ENCODE results near the gene THRSP. TPM values are rescaled to one million over a fixed set of nuclear protein-coding genes. Genes with fewer than 3 reads are reported as not detected.

THRSP gene
- total and polyA plus RNA-seq, 2 of the 8 experiments (the other 6 are each of a cell fraction or from before 2014, with no cell fraction given) = 0.11 TPM; not detected in 1

DNA sequence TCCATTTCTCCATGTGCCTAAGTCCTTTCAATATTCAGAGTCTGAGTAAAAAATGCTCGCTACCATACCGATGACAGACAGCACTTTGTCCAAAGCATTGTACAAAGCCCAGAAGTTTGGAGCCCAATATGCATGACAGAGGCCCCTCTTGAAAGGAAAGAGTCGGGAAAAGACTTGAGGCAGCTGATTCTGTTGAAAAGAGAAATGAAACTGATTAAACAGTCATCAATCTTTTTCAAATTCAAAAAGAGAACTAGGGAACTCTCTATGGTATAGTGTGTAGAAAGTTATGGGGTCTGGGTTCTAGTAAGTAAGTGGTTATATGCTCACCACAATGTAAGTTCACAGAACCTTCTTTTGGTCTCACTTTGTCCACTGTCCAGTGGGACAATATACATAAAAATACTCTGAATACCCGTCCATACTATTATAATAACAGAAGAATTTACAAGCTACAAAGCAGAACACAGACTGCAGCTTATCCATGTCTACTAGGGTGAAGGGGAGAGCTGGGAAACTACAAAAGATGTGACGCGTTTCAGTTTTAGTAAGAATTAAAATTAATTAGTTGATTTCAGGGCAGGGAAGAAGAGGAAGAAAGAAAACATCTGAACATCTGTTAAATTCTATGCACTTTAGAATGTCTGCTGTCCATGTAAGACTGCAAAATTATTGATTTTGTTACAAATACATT is 49.1 kb downstream of the THRSP start:
- H2BK20ac ChIP-seq (ENCODE audit: low read length) = no peak overlapping the region
- H2AFZ ChIP-seq (ENCODE audit: low read length) = no peak overlapping the region
- H4K5ac ChIP-seq (ENCODE audit: insufficient read length, low read depth, low read length) = no peak overlapping the region
- H3K27ac ChIP-seq (ENCODE audit: low read depth, low read length) = no peak overlapping the region
- no peak overlapping the region for H3K4me2 ChIP-seq (ENCODE audit: insufficient read depth in 1 of 2, low read depth in 2 of 2, low read length in 2 of 2)
- ChIA-PET POLR2A (ENCODE audit: partially characterized antibody) (no interaction called here), CTCF (ENCODE audit: partially characterized antibody) (no interaction called here)
- no peak overlapping the region for H2BK12ac ChIP-seq (ENCODE audit: low read depth, low read length)
- peaks cover 2 to 46% (median 19%) of the 10 kb centered on the region in 4 experiments; a peak in 4 of 8 replicates for H3K36me3 ChIP-seq (ENCODE audit: control insufficient read depth in 2 of 4, insufficient read depth in 4 of 4, low read length in 3 of 4)
- peaks cover 0 to 1% (median 0%) of the 10 kb centered on the region in 4 experiments; a peak in 1 of 7 replicates for H3K27me3 ChIP-seq (replicated peaks in 1 of 4; ENCODE audit: control insufficient read depth in 3 of 4, extremely low read depth in 1 of 4, insufficient read depth in 3 of 4, low read length in 3 of 4)
- WGBS, 2 experiments (ENCODE audit: extremely low coverage in 1 of 2, insufficient coverage in 1 of 2, insufficient read length in 1 of 2, insufficient replicate concordance in 2 of 2, low coverage in 1 of 2, low lambda C conversion rate in 2 of 2, missing lambda C conversion rate in 1 of 2) = 92% methylated on average over 6 of the region's 6 CpGs; no CpG with 5 or more reads in 1 of the 2 experiments
- TF ChIP-seq, protein P1, sequence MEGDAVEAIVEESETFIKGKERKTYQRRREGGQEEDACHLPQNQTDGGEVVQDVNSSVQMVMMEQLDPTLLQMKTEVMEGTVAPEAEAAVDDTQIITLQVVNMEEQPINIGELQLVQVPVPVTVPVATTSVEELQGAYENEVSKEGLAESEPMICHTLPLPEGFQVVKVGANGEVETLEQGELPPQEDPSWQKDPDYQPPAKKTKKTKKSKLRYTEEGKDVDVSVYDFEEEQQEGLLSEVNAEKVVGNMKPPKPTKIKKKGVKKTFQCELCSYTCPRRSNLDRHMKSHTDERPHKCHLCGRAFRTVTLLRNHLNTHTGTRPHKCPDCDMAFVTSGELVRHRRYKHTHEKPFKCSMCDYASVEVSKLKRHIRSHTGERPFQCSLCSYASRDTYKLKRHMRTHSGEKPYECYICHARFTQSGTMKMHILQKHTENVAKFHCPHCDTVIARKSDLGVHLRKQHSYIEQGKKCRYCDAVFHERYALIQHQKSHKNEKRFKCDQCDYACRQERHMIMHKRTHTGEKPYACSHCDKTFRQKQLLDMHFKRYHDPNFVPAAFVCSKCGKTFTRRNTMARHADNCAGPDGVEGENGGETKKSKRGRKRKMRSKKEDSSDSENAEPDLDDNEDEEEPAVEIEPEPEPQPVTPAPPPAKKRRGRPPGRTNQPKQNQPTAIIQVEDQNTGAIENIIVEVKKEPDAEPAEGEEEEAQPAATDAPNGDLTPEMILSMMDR (IDR thresholded peaks at IDR 0.05; ENCODE audit: control extremely low read depth in 1 of 3, insufficient read depth in 1 of 3, low read depth in 1 of 3, low read length in 3 of 3) = no peak
- no peaks in the 10 kb centered on the region; the same call in 1 of the 2 replicates for H3K79me1 ChIP-seq (ENCODE audit: low read depth, low read length)
- H4K91ac ChIP-seq (replicated peaks; ENCODE audit: insufficient read length, low read length) = no peak overlapping the region
- H3K23ac ChIP-seq (ENCODE audit: insufficient read length) = no peak overlapping the region
- H4K20me1 ChIP-seq (replicated peaks in 1 of 2; ENCODE audit: control insufficient read depth in 1 of 2, insufficient read depth in 2 of 2, low read length in 2 of 2) = no peaks in the 10 kb centered on the region
- no peaks in the 10 kb centered on the region for H3K4me1 ChIP-seq (replicated peaks in 1 of 4; ENCODE audit: control insufficient read depth in 3 of 4, insufficient read depth in 4 of 4, low read length in 3 of 4)
- H3K14ac ChIP-seq (ENCODE audit: insufficient read length) = no peak overlapping the region
- no peak for DNase-seq (ENCODE audit: low read depth in 1 of 2, low spot score in 2 of 2)
- no peak overlapping the region for H2AK5ac ChIP-seq (ENCODE audit: low read depth, low read length)
- H3K9ac ChIP-seq (replicated peaks in 1 of 4; ENCODE audit: extremely low read depth in 1 of 4, low read depth in 3 of 4, low read length in 3 of 4) = no peak overlapping the region
- no peak overlapping the region for H4K8ac ChIP-seq (ENCODE audit: extremely low read depth, insufficient read depth, low read length)
- no peaks in the 10 kb centered on the region; the same call in 1 of the 2 replicates for H3K23me2 ChIP-seq (ENCODE audit: low read depth, low read length)
- H3K4me3 ChIP-seq (ENCODE audit: extremely low read depth in 1 of 4, insufficient read depth in 2 of 4, low read depth in 3 of 4, low read length in 4 of 4) = no peak overlapping the region
- H3K79me2 ChIP-seq (ENCODE audit: control insufficient read depth in 1 of 2, insufficient read depth in 2 of 2, low read length in 2 of 2) = no peaks in the 10 kb centered on the region
- no peaks in the 10 kb centered on the region for H3K9me3 ChIP-seq (ENCODE audit: insufficient read depth in 2 of 2, low read depth in 1 of 2, low read length in 1 of 2)
- H3K56ac ChIP-seq (replicated peaks; ENCODE audit: insufficient read length, low read depth, low read length) = no peak overlapping the region
- no peak overlapping the region for H2BK15ac ChIP-seq (ENCODE audit: low read length)
- H3K4ac ChIP-seq (replicated peaks; ENCODE audit: insufficient read length, low read depth, low read length) = no peak overlapping the region
- no peak overlapping the region for H2BK120ac ChIP-seq (replicated peaks; ENCODE audit: low read depth, low read length)
- no peak for FAIRE-seq
- no peak overlapping the region for H3K18ac ChIP-seq (ENCODE audit: extremely low read depth, low read length)
- no peak overlapping the region for H2BK5ac ChIP-seq (ENCODE audit: low read depth, low read length)
